RWPE1 (cell line): ENCODE results near the gene SOX13.
A peak's percentile ranks its signal among the peaks of the same experiment; 100 is the strongest.

Experiments used
- CTCF ChIA-PET: fragments of 350-600 bp; sonication (Branson Sonifier 250); formaldehyde crosslinking; extraction: SDS; loops from one replicate; lab custom pipeline; 2021; lab: Yijun Ruan, JAX
- POLR2A ChIA-PET: fragments of 400-600 bp; formaldehyde crosslinking; extraction: SDS; loops from one replicate; lab custom pipeline; 2020; ENCODE audit warnings: antibody characterized with exemption; ENCODE audit not compliant: low non-redundant PET; lab: Yijun Ruan, JAX
- DNase-seq: peaks from one replicate; pipeline ENCODE4 v3.0.0; 2012; ENCODE audit warnings: low spot score
- H3K27ac ChIP-seq: fragments of 450-650 bp; 2 replicates; pipeline ENCODE4 v1.5.1; 2017
- CTCF ChIP-seq: fragments of 450-650 bp; conservative IDR thresholded peaks from 2 replicates; pipeline ENCODE4 v1.5.1; 2017; ENCODE audit warnings: low read depth, mild to moderate bottlenecking

SOX13 gene

GRCh38 chr1:204069887-204070286, 3.0 kb upstream of the SOX13 start:
- ChIA-PET POLR2A (no interaction called here), CTCF (interaction anchor here (0.6 to 0.7 kb wide), 2 partner anchors 198 to 983 kb away, joined by 3 read pairs; no protein-coding TSS in a partner anchor)
- no peak for TF ChIP-seq CTCF
- H3K27ac ChIP-seq = no peak overlapping the region
- DNase-seq = no peak

GRCh38 chr1:204070895-204071294, 2.0 kb upstream of the SOX13 start:
- POLR2A ChIA-PET = no interaction called here
- no peak overlapping the region for H3K27ac ChIP-seq
- DNase-seq = no peak
- TF ChIP-seq CTCF = no peak
- CTCF ChIA-PET = no interaction called here

GRCh38 chr1:204073837-204074273, 940 bp downstream of the SOX13 start:
- no peak for TF ChIP-seq CTCF
- ChIA-PET CTCF (interaction anchor here (0.6 to 4.7 kb wide), 12 partner anchors 12 to 796 kb away, joined by 3 to 57 read pairs (median 4); no protein-coding TSS in a partner anchor), POLR2A (interaction anchor here (0.6 to 2.3 kb wide), 3 partner anchors 13 to 203 kb away, joined by 3 to 8 read pairs (median 6); no protein-coding TSS in a partner anchor)
- peak; percentile 45 for DNase-seq
- peak overlapping the region; percentile 85 for H3K27ac ChIP-seq

- no peak for TF ChIP-seq CTCF
- DNase-seq = peak; percentile 85
- peak overlapping the region; percentile 85 for H3K27ac ChIP-seq
- ChIA-PET POLR2A (interaction anchor here (0.7 to 2.3 kb wide), 2 partner anchors 80 to 203 kb away, joined by 3 to 8 read pairs; no protein-coding TSS in a partner anchor), CTCF (interaction anchor here (0.6 to 4.7 kb wide), 10 partner anchors 12 to 796 kb away, joined by 3 to 57 read pairs (median 4); no protein-coding TSS in a partner anchor)
Measured at GRCh38 chr1:204074274-204075138, 1.6 kb downstream of the SOX13 start.

GRCh38 chr1:204075139-204075521, 2.2 kb downstream of the SOX13 start:
- TF ChIP-seq CTCF = no peak
- ChIA-PET CTCF (interaction anchor here (0.6 to 4.7 kb wide), 5 partner anchors 11 to 214 kb away, joined by 3 to 57 read pairs (median 5); no protein-coding TSS in a partner anchor), POLR2A (interaction anchor here (0.7 kb wide), 1 partner anchor 79 kb away, joined by 3 read pairs; no protein-coding TSS in a partner anchor)
- peak; percentile 55 for DNase-seq
- H3K27ac ChIP-seq = peak overlapping the region; percentile 85

- H3K27ac ChIP-seq = peak overlapping the region; percentile 51
- DNase-seq = no peak
- TF ChIP-seq CTCF = no peak
- POLR2A ChIA-PET = no interaction called here
- CTCF ChIA-PET = interaction anchor here (0.6 to 4.7 kb wide), 5 partner anchors 27 to 206 kb away, joined by 3 to 57 read pairs (median 4); no protein-coding TSS in a partner anchor
Measured at GRCh38 chr1:204075890-204076846, 3.3 kb downstream of the SOX13 start.
